GM23338 (cell line): ENCODE data around the gene TMEM269.

Experiments used
- CREB1 ChIP-seq: fragments of 250-450 bp; sonication (Bioruptor Pico); IDR thresholded peaks from 2 replicates; pipeline ENCODE4 v1.5.0; 2020; ENCODE audit warnings: low read depth, mild to moderate bottlenecking, moderate library complexity
- EZH2 ChIP-seq: fragments of 200-600 bp; sonication (generic); IDR thresholded peaks from one replicate; pipeline ENCODE4 v1.8.0; 2017; ENCODE audit warnings: antibody characterized with exemption, mild to moderate bottlenecking, low read depth; ENCODE audit not compliant: unreplicated experiment
- EZH2phosphoT487 ChIP-seq: fragments of 200-600 bp; sonication (generic); IDR thresholded peaks from one replicate; pipeline ENCODE4 v1.8.1; 2018; ENCODE audit warnings: antibody characterized with exemption; ENCODE audit not compliant: unreplicated experiment
- JUNB ChIP-seq: IDR thresholded peaks from one replicate; pipeline ENCODE4 v1.6.1; 2016; ENCODE audit warnings: antibody characterized with exemption; ENCODE audit not compliant: unreplicated experiment
- NANOG ChIP-seq: IDR thresholded peaks from 2 replicates; pipeline ENCODE4 v1.6.1; 2016; ENCODE audit warnings: antibody characterized with exemption, borderline replicate concordance
- POLR2AphosphoS5 ChIP-seq: IDR thresholded peaks from 2 replicates; pipeline ENCODE4 v1.6.1; 2016; ENCODE audit warnings: antibody characterized with exemption, low read depth
- STAT1 ChIP-seq: IDR thresholded peaks from one replicate; pipeline ENCODE4 v1.6.1; 2016; ENCODE audit warnings: antibody characterized with exemption; ENCODE audit not compliant: unreplicated experiment
- TF ChIP-seq, protein P1 (sequence below), 2 experiments: fragments of 200-600 bp in 1 of 2; sonication (generic) in 1 of 2; conservative IDR thresholded peaks; 2 replicates each; pipeline versions ENCODE4 v1.5.1 to v1.6.1; 2016 to 2017; ENCODE audit warnings: antibody characterized with exemption in 2 of 2, low read depth in 2 of 2, mild to moderate bottlenecking in 2 of 2, moderate library complexity in 1 of 2

GRCh38 chr1:42845193-42845592, 60.4 kb downstream of the TMEM269 start:
- TF ChIP-seq, protein P1, sequence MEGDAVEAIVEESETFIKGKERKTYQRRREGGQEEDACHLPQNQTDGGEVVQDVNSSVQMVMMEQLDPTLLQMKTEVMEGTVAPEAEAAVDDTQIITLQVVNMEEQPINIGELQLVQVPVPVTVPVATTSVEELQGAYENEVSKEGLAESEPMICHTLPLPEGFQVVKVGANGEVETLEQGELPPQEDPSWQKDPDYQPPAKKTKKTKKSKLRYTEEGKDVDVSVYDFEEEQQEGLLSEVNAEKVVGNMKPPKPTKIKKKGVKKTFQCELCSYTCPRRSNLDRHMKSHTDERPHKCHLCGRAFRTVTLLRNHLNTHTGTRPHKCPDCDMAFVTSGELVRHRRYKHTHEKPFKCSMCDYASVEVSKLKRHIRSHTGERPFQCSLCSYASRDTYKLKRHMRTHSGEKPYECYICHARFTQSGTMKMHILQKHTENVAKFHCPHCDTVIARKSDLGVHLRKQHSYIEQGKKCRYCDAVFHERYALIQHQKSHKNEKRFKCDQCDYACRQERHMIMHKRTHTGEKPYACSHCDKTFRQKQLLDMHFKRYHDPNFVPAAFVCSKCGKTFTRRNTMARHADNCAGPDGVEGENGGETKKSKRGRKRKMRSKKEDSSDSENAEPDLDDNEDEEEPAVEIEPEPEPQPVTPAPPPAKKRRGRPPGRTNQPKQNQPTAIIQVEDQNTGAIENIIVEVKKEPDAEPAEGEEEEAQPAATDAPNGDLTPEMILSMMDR (conservative IDR thresholded peaks at IDR 0.05; ENCODE audit: low read depth in 2 of 2) = no peak
- TF ChIP-seq EZH2 (no peak), CREB1 (CRISPR knock-in tag) (no peak), POLR2AphosphoS5 (no peak), EZH2phosphoT487 (no peak), JUNB (no peak), STAT1 (no peak), NANOG (no peak)
